GM21526 (cell line): ENCODE measurements around the gene ANKRD11.

Experiments used
- ATAC-seq: cut with Tn5 transposase; IDR thresholded peaks from one replicate; pipeline ENCODE4 v1.9.1; 2021; ENCODE audit warnings: moderate library complexity; ENCODE audit not compliant: unreplicated experiment, low FRiP score

Gene ANKRD11

DNA sequence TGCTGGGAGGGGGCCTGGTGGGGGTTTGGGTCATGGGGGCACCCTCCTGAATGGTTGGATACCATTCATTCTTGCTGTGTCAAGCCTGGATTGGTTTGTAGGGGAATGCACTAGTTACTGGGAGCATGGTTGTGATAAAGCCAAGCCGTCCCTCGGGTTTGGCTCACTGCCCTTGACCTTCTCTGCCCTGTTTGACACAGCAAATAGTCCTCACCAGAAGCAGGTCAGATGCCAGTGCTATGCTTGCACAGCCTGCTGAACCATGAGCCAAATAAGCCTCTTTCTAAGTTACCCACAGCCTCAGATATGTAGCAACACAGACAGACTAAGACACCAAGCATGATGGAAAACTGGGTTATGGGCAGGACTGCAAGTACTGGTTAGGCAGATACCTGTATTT is 258.3 kb downstream of the ANKRD11 start:
- no peak for ATAC-seq

GRCh38 chr16:89230255-89230654 is 260.1 kb downstream of the ANKRD11 start:
- ATAC-seq: no peak

DNA sequence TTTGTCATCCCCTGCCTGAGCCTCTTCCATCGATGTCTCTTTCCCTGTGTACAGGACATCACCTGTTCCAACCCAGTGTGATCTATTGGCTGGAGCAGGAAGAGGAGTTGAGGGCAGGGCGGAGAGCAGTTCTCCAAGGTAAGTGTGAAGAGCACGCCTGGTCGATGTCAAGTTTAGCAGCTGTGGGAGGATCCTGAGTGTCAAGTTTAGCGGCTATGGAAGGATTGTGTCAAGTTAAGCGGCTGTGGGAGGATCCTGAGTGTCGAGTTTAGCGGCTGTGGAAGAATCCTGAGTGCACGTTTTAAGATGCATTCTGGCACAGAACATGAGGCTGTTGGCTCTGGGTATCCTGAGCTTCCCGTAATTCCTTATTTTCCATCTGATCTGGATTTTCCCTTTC is 265.7 kb downstream of the ANKRD11 start:
- ATAC-seq: no peak

- no peak for ATAC-seq
Observed at GRCh38 chr16:89222931-89223330, 267.4 kb downstream of the ANKRD11 start.

GRCh38 chr16:89221604-89222003 is 268.8 kb downstream of the ANKRD11 start:
- no peak for ATAC-seq

GRCh38 chr16:89219365-89219764 is 271.0 kb downstream of the ANKRD11 start:
- no peak for ATAC-seq
